SU-DHL-6 (cell line): ENCODE data around the gene SF3B2.

ENCODE experiments used
- CTCF ChIP-seq: fragments of 200-600 bp; sonication (generic); IDR thresholded peaks from one replicate; pipeline ENCODE4 v1.5.1; 2017; ENCODE audit warnings: antibody characterized with exemption, mild to moderate bottlenecking, low read length, moderate library complexity; ENCODE audit not compliant: insufficient read depth, poor library complexity, severe bottlenecking
- EZH2phosphoT487 ChIP-seq: fragments of 200-600 bp; sonication (generic), shearing (Covaris generic); conservative IDR thresholded peaks from 2 replicates; pipeline ENCODE4 v1.6.1; 2018; ENCODE audit warnings: mild to moderate bottlenecking, antibody characterized with exemption, low read length, moderate library complexity, mixed read lengths

GRCh38 chr11:66011239-66011784 is 40.9 kb upstream of the SF3B2 start:
- no peak for TF ChIP-seq EZH2phosphoT487
- TF ChIP-seq CTCF: no peak
